Kasumi-1 (cell line): ENCODE data around the gene HTRA3.
"Not testable (repeated sequence)": the region's sequence is repeated elsewhere in the genome, so short reads cannot be mapped to it uniquely, and the experiment has no call there.

Source experiments
- DNase-seq, 2 experiments: peaks; one replicate each; lab custom pipeline; 2025; lab: John Stamatoyannopoulos, UW

Gene HTRA3

GRCh38 chr4:8325291-8325973 is 55.9 kb downstream of the HTRA3 start:
- DNase-seq = no peak

GRCh38 chr4:8326206-8326605 is 56.7 kb downstream of the HTRA3 start:
- DNase-seq = no peak

GRCh38 chr4:8328456-8328855 is 58.9 kb downstream of the HTRA3 start:
- no peak for DNase-seq

- no peak for DNase-seq
Observed at GRCh38 chr4:8328866-8329559, 59.5 kb downstream of the HTRA3 start.

DNA sequence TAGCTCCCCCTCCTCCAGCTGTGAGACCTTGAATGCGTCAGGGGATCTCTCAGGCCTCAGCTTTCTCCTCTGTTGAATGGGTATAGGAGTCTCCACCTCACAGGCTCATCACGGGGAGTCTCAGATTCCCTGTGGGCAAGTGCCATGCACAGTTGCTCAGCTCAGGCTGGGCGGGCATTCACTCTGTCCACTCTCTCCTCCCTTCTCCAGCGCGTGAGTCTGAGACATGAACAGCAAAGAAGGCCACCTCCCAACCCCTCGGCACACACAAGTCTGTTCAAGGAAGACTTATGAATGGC is 60.0 kb downstream of the HTRA3 start:
- no peak for DNase-seq

DNA sequence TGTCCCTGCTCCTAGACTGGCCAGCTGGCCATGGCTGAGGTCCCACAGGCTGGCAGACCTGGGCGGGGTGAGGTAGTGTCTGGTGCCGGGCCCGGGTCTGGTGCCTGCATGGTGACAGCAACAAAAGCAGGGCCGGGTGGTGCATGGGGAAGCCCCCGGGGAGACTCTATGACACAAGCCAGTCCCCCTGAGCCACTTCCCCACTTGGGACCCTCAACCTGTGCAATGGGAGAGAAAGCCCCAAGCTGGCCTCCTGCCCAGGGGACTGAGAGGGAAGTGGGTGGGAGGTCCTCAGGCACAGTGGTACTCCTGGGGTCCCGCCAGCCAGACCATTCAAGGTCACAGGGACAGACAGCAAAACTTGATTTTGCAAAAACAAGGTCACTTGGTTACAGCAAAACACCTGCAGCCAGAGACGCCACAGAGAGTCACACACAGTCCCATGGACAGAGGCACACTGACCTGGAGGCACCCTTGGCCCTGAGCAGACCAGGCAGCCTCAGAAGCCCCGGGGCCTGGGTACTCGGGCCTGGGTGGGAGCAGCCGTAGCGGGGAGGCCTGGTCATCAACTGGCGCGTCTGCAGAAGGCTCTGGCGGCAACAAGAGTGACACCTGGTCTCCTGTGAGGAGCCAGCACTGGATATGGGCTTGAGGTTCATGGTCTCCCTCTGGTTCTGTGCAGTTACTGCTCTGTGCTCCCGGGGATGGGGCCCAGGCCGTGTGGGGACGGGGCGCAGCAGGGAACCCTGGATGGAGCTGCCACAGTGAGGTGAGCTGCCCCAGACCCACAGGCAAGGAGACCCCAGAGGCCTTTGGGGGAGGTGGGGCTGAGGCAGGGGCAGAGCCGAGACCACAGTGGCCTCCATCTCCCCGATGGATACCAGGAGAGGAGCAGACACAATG is 60.6 kb downstream of the HTRA3 start:
- DNase-seq = no peak

GRCh38 chr4:8330821-8331574 is 61.4 kb downstream of the HTRA3 start:
- DNase-seq = no peak

DNA sequence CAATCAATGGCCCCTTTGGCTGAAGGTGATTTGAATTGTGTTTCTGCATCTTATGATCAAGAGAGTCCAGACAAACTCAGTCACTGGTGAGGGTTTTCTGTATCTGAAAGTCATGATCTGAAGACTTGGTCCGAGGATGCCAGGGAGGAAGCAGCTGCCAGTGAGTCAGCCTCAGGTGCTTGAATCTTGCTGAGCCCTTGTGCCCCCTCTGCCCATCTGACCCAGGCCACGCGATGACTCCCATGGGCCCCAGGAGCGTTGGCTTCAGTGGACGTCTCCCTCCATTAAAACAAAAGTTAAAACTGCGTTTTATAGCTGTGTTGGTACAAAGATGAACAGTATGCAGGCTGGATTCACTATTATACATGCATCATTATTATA is 62.0 kb downstream of the HTRA3 start:
- DNase-seq = no peak

DNA sequence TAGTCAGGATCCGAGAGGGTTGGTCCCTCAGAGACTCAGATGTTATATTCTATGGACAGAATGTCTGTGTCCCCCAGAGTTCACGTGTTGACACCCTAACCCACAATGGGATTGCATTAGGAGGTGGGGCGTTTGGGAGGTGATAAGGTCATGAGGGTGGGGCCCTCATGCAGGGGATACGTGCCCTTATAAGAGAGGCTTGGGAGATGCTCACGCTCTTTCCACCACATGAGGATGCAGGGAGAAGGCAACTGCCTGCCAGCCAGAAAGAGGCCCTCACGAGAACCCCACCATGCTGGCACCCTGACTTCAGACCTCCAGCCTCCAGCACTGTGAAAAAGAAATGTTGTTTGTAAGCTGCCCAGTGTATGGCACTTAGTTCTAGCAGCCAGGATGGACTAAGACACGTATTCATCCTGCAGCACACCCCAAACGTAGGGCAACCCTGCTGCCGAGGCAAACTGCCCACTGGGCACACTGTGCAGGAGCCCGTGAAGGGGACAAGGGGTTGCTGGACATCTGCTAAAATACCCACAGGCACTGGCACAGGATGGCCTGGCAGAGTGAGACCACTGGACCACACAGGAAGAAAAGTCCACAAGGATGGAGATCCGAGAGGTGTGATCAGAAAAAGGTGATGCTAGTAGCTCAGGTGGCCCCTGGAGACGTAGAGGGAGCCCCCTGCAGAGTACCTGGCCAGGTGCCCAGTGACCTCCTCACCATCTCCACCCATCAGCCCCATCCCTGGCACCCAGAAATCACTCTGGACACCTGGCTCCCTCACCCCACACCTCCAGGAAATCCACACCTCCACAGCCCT is 62.7 kb downstream of the HTRA3 start:
- no peak for DNase-seq

DNA sequence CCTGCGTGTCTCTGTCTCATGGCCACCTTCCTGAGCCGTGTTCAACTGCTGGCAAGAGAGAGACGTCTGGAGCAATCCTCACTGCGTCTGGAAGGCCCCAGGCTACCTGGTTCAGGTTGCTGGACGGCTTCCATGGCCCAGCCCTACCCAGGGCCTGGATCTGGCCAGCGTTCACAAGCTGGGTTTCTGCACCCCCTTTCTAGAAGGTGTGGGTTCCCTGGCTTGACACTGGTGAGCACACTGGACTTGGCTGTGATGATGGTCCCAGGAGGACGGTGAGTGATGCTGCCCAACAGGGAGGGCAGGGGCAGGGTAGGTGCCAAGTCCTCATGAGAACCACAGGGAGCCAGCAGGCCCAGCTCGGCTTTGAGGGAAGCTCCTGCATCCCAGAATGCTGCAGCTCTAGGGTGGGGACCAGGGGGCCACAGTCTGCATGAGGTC is 63.4 kb downstream of the HTRA3 start:
- no peak for DNase-seq

- DNase-seq = no peak
Observed at GRCh38 chr4:8333726-8334460, 64.3 kb downstream of the HTRA3 start.

DNA sequence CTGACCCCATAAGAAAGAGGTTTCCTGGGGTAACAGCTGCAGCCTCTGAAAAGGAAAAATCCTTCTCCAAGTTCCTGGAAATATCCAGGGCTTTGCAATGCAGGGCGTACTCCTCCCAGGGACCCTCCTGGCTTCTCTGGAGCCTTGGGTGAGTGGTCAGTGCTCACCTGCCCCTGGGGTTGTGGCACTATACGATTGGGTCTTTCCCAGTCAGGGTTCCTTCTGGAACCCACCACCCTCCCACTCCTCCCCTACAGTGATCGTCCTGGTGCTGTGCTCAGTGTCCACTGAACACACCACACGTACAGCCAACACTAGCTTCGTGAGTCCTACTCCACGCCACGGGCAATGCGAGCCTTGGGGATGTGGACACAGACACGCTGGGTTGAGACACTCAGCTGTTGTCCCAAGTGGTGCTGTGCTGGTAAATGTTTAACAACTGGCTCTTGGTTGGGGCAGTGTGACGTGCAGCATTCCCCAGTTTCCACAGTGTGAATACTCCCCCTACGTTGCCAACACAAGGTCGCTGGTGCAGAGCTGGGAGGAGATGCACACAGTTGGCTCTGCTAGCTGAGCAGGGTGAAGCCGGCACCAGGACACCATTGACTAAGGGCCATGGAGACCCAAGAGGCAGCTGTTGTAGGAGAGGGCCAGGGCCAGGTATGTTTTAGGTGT is 65.4 kb downstream of the HTRA3 start:
- DNase-seq = no peak

DNA sequence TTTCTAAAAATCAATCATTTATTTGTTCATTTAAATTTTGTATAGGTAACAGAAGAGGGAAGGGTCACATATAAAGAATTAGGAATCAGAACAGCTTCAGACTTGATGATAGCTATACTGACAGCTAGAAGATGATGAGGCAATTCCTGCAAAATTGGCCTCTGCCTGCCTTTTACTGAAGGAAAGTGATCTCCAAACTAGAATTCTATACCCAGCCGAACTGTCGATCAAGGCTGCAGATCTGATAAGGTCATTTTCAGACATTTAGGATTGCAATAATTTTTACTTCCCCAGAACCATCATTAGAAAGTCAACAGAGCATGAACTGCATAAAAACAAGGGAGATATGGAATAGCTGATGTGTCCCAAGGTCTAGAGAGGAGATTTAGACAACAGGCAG is 66.3 kb downstream of the HTRA3 start:
- DNase-seq = no peak

GRCh38 chr4:8336412-8337075 is 67.0 kb downstream of the HTRA3 start:
- DNase-seq = no peak

GRCh38 chr4:8338351-8338961 is 68.9 kb downstream of the HTRA3 start:
- no peak for DNase-seq

DNA sequence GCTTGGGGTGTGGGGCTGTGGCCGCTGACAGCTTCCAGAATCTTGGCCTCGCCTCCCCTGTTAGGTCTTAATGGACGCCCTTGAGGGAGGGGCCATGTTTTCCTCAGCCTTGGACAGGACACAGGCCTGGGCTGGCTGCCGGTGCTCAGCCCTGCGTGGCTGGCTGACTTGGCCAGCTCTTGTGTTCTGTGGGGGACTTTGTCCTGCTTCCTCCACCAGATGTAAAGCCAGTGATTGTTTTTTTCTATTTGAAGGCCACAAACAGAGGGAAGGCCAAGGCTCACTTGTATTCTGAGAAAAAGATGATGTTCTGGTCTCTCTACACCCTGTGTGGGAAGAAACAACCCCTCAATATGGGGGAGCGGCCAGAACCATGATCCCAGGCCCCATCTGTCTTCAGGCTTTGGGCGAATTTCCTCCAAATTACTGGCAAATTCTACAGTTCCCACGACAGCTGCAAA is 71.3 kb downstream of the HTRA3 start:
- DNase-seq = no peak

GRCh38 chr4:8341281-8341680 is 71.7 kb downstream of the HTRA3 start:
- not testable (repeated sequence) for DNase-seq

DNA sequence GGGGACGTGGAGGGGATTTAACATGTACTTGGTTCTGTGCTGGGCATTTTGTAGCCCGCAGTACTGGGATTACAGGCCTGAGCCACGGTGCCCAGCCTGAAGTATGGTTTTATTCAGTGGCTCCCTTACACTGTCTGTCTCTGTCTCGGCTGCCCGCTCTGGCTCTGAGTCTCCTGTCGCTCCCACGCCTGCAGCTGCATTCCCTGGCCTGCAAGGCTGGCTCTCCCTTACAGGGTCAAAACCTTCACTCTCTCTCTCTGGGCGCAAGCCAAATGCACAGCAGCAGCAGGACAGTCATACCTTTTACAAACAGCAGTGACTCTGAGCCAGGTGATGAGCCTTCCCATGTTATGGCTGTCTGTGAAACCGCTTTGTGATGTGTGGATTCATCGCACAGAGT is 72.1 kb downstream of the HTRA3 start:
- no peak for DNase-seq

DNA sequence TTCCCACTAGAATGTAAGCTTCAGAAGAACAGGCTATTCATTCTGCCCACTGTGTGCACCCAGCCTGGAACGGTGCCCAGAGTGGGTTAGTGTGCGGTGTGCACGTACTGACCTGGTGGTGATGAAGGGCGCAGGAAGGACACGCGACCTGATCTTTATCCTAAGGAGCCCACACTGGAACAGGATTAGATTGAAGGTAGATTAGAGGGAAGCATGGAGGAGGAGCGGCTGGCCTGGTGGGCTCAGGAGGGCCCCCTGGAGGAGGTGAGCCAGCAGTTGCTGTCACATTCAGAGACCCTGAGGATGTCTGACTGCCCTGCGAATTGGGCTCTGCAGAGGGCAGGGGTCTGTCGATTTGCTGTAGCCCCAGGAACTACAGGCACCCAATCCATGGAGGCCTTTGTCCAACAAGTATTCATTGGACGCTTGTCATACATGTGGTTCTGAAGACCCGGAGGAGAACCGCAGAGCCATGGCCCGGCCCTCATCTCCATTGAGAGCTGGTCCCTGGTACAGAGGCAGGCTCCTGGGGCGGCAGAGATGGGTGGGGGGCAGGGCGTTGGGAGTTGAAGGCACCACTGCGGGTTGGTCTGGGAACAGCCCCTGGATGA is 73.2 kb downstream of the HTRA3 start:
- no peak for DNase-seq
